Measurements from ENCODE around the gene PHLDB2.

Gene PHLDB2

GRCh38 chr3:111851511-111851954 is 7.5 kb upstream of the PHLDB2 start:
- DNase-seq = no peak

GRCh38 chr3:111852540-111852939 is 6.5 kb upstream of the PHLDB2 start:
- DNase-seq = no peak

- no peak for DNase-seq
These were observed 6.0 kb upstream of the PHLDB2 start for GRCh38 chr3:111853068-111853467.

GRCh38 chr3:111854990-111855389 is 4.1 kb upstream of the PHLDB2 start:
- DNase-seq = no peak

- DNase-seq = no peak
These were observed 2.6 kb upstream of the PHLDB2 start for GRCh38 chr3:111856501-111856900.

- no peak for DNase-seq
These were observed 1.6 kb upstream of the PHLDB2 start for GRCh38 chr3:111857474-111857873.

GRCh38 chr3:111858642-111859041 is 423 bp upstream of the PHLDB2 start:
- no peak for DNase-seq

- peak; percentile 25 for DNase-seq
These were observed 1.2 kb downstream of the PHLDB2 start for GRCh38 chr3:111859974-111860859.

- no peak for DNase-seq
These were observed 2.3 kb downstream of the PHLDB2 start for GRCh38 chr3:111861391-111861790.

- DNase-seq = no peak
These were observed 3.4 kb downstream of the PHLDB2 start for GRCh38 chr3:111862415-111862814.

- no peak for DNase-seq
These were observed 3.9 kb downstream of the PHLDB2 start for GRCh38 chr3:111862974-111863373.

- DNase-seq = no peak
These were observed 5.1 kb downstream of the PHLDB2 start for GRCh38 chr3:111863942-111864694.

- no peak for DNase-seq
These were observed 6.0 kb downstream of the PHLDB2 start for GRCh38 chr3:111864821-111865656.

- no peak for DNase-seq
These were observed 8.9 kb downstream of the PHLDB2 start for GRCh38 chr3:111867889-111868426.

- no peak for DNase-seq
These were observed 11.6 kb downstream of the PHLDB2 start for GRCh38 chr3:111870620-111871019.

GRCh38 chr3:111871809-111872623 is 13.0 kb downstream of the PHLDB2 start:
- DNase-seq = no peak

- DNase-seq = no peak
These were observed 13.9 kb downstream of the PHLDB2 start for GRCh38 chr3:111872979-111873378.

- no peak for DNase-seq
These were observed 15.2 kb downstream of the PHLDB2 start for GRCh38 chr3:111874177-111874820.

- no peak for DNase-seq
These were observed 22.4 kb downstream of the PHLDB2 start for GRCh38 chr3:111881480-111881879.

- DNase-seq = no peak
These were observed 23.1 kb downstream of the PHLDB2 start for GRCh38 chr3:111882194-111882593.

GRCh38 chr3:111882799-111883198 is 23.7 kb downstream of the PHLDB2 start:
- no peak for DNase-seq

All from activated T-cell treated with anti-CD3 and anti-CD28 coated beads for 4 hours (primary cell).